Stimulated activated memory B cell treated with anti-CD40 and anti-IgM and Interleukin-4, amounts not matched to agents 10 μg/mL and 1 μg/mL and 100 μg/mL, for 72 hours (primary cell): ENCODE measurements around the gene HLA-DMB.
"Not testable (repeated sequence)": the region's sequence is repeated elsewhere in the genome, so short reads cannot be mapped to it uniquely, and the experiment has no call there.

Experiments
- ATAC-seq: fragments of 150-1000 bp; cut with Tn5 transposase; 2 replicates; pipeline ENCODE4 v1.10.0; 2021
- H3K27ac Mint-ChIP-seq: one replicate; pipeline ENCODE4 v1.8.0; 2022; ENCODE audit warnings: mild to moderate bottlenecking, mixed read lengths
- H3K27me3 Mint-ChIP-seq: one replicate; pipeline ENCODE4 v1.8.0; 2022; ENCODE audit warnings: mixed read lengths
- H3K36me3 Mint-ChIP-seq: one replicate; pipeline ENCODE4 v1.8.0; 2022; ENCODE audit warnings: mixed read lengths
- H3K4me1 Mint-ChIP-seq: one replicate; pipeline ENCODE4 v1.8.0; 2022; ENCODE audit warnings: mixed read lengths
- H3K4me3 Mint-ChIP-seq: one replicate; pipeline ENCODE4 v1.8.0; 2022; ENCODE audit warnings: mild to moderate bottlenecking, moderate library complexity, mixed read lengths
- H3K9me3 Mint-ChIP-seq: one replicate; pipeline ENCODE4 v1.8.0; 2022; ENCODE audit warnings: mixed read lengths

HLA-DMB gene

DNA sequence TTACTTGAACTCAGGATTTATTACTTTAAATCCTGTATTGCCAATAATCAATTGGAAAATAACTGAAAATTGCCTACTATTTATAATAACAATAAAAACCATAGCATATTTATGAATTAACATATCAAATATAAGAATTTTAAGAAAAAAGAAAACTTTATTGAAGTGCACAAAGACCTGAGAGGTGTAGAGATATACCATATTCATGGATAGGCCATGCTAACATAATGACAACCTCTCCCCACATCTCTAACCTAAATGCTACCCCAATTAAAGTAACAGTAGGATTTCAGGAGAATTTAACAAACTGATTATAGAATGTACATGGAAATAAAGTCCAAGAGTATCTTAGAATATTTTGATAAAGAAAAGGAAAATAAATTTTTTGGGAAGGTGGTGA, 5.1 kb upstream of the HLA-DMB start:
- ATAC-seq = no peak
- peaks cover 100% of the 10 kb centered on the region for H3K4me1 Mint-ChIP-seq
- peak overlapping the region; percentile 98 for H3K27ac Mint-ChIP-seq
- no peaks in the 10 kb centered on the region for H3K27me3 Mint-ChIP-seq
- H3K9me3 Mint-ChIP-seq = no peaks in the 10 kb centered on the region
- peaks cover 62% of the 10 kb centered on the region for H3K36me3 Mint-ChIP-seq
- H3K4me3 Mint-ChIP-seq = peak overlapping the region; percentile 92

DNA sequence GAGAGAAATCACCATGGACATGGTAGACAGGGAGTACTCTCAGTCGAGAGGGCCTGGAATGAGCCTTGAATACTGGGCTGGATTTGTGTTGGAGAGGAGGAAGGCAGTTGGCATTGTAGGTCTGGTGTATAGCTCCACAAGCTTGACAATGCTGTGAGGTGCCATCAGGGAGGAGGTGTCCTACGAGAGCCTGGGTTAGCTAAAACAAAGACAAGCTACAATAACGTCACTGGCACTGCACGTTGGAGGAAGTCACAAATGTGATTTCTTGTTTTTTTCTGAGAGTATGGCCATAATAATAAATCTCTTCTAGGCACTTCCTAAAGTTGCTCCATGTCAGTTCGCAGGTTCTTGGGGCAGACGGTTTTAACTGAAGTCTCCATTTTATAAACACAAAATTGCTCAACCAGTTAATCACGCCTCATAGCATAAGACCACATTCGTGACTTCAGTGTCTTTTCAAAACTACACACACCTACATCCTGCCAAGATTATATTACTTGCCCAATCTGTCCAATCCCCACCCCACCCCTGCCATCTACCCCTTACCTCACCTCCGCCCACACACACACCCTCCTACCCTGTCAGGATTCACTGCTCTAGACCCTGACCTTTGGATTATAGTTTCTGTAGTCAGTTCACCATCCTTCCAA, 4.4 kb upstream of the HLA-DMB start:
- H3K4me3 Mint-ChIP-seq = peak overlapping the region; percentile 92
- no peaks in the 10 kb centered on the region for H3K9me3 Mint-ChIP-seq
- peaks cover 93% of the 10 kb centered on the region for H3K4me1 Mint-ChIP-seq
- peak; percentile 71 for ATAC-seq
- H3K36me3 Mint-ChIP-seq = peaks cover 56% of the 10 kb centered on the region
- peak overlapping the region; percentile 98 for H3K27ac Mint-ChIP-seq
- H3K27me3 Mint-ChIP-seq = no peaks in the 10 kb centered on the region

DNA sequence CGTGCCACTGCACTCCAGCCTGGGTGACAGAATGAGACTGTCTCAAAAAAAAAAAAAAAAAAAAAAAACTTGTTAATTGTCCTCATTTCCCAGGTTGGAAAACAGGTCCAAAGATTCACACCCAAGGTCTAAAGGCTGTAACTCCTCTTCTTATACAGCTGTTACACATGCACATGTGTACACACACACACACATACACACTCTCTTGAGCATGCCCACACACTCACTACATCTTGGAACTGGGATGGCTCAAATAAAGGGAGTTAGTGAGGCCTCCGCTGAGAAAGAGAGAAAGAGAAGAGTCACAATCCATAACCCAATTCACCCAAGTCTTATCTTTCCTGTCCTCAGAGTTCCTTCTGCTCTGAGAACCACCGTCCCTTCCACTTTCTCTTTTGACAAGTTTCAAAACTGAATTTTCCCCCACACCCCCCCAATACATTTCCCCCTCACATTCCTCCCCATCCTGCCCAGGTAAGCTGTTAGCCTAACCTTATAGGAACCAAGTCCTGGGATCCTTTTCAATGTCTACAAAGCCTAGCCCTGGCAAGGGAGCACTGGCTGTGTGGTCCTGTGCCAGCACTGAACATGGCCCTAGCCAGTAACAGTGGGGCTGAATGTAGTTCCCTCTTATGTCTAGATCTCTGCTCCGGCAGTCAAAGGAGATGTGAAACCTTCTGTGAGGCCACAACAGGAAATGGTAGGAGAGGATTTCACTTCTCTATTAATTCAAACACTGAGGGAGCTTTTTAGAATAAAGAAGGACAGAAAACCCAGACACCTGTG, 3.2 kb upstream of the HLA-DMB start:
- no peaks in the 10 kb centered on the region for H3K9me3 Mint-ChIP-seq
- H3K27me3 Mint-ChIP-seq = no peaks in the 10 kb centered on the region
- H3K36me3 Mint-ChIP-seq = peaks cover 56% of the 10 kb centered on the region
- ATAC-seq = peak; percentile 79
- H3K4me1 Mint-ChIP-seq = peaks cover 82% of the 10 kb centered on the region
- peak overlapping the region; percentile 98 for H3K27ac Mint-ChIP-seq
- H3K4me3 Mint-ChIP-seq = peak overlapping the region; percentile 92

- H3K4me1 Mint-ChIP-seq = peaks cover 79% of the 10 kb centered on the region
Observed at GRCh38 chr6:32942555-32943123, 1.8 kb upstream of the HLA-DMB start.

DNA sequence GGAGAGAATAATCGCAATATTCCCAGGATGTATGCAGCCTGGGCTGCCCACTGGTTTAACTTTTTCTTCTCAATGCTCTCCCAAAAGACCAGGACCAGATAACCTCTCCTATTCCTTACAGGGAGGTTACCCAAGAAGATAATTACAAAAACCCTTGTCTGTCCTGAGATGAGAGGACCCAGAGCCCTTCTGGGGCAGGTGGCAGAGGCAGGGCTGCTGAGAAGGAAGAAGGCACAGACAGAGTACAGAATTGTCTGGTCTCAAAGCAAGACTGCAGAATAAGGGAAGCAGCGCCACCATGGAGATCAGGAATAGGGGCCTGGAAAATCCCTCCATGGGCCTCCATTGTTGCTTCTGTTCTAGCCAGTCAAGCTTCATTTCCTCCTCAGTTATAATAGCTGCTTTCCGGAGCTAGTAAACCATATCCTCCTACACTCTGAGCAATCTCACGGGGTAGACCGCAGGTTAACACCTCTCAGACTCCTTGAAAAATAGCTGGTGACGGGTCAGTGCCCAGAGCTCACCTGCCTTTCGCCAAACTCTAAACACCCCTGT, 463 bp upstream of the HLA-DMB start:
- H3K4me3 Mint-ChIP-seq = peak overlapping the region; percentile 94
- H3K4me1 Mint-ChIP-seq = peaks cover 79% of the 10 kb centered on the region
- ATAC-seq = peak; percentile 82
- H3K36me3 Mint-ChIP-seq = peaks cover 57% of the 10 kb centered on the region
- H3K27ac Mint-ChIP-seq = peak overlapping the region; percentile 98
- H3K9me3 Mint-ChIP-seq = no peaks in the 10 kb centered on the region
- H3K27me3 Mint-ChIP-seq = no peaks in the 10 kb centered on the region

More at GRCh38 chr6:32942555-32943123, 1.8 kb upstream of the HLA-DMB start:
- not testable (repeated sequence) for H3K27me3 Mint-ChIP-seq, ATAC-seq, H3K9me3 Mint-ChIP-seq
- Mint-ChIP-seq H3K27ac (peak overlapping the region; percentile 98), H3K4me3 (peak overlapping the region; percentile 92), H3K36me3 (peaks cover 57% of the 10 kb centered on the region)

- no peaks in the 10 kb centered on the region for H3K27me3 Mint-ChIP-seq
- H3K9me3 Mint-ChIP-seq = no peaks in the 10 kb centered on the region
- no peak for ATAC-seq
- H3K36me3 Mint-ChIP-seq = peaks cover 73% of the 10 kb centered on the region
- H3K4me1 Mint-ChIP-seq = peaks cover 77% of the 10 kb centered on the region
- H3K27ac Mint-ChIP-seq = peak overlapping the region; percentile 98
- H3K4me3 Mint-ChIP-seq = peak overlapping the region; percentile 85
Observed at GRCh38 chr6:32938494-32938893, 2.3 kb downstream of the HLA-DMB start.

DNA sequence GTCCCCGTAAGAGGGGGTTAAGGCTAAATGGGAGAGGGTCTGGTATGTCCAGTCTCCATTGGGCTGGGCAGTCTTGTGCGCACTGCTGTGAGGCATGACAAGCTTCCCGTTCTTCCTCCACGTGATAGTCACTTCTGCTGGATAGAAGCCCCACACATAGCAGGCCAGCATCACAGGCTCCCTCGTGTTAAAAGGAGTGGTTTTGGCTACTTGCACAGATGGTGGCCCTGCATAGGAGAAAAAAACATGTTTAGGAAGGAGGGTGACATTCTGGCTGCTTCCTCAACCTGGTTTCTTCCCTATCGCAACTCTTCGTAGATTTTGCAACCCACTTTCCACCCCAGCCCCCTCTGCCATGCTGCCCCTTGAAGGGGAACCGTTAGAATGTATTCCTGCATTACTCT, 3.6 kb downstream of the HLA-DMB start:
- H3K27ac Mint-ChIP-seq = peak overlapping the region; percentile 98
- H3K36me3 Mint-ChIP-seq = peaks cover 63% of the 10 kb centered on the region
- H3K9me3 Mint-ChIP-seq = no peaks in the 10 kb centered on the region
- H3K4me1 Mint-ChIP-seq = peaks cover 75% of the 10 kb centered on the region
- peak overlapping the region; percentile 85 for H3K4me3 Mint-ChIP-seq
- no peaks in the 10 kb centered on the region for H3K27me3 Mint-ChIP-seq
- ATAC-seq = no peak

DNA sequence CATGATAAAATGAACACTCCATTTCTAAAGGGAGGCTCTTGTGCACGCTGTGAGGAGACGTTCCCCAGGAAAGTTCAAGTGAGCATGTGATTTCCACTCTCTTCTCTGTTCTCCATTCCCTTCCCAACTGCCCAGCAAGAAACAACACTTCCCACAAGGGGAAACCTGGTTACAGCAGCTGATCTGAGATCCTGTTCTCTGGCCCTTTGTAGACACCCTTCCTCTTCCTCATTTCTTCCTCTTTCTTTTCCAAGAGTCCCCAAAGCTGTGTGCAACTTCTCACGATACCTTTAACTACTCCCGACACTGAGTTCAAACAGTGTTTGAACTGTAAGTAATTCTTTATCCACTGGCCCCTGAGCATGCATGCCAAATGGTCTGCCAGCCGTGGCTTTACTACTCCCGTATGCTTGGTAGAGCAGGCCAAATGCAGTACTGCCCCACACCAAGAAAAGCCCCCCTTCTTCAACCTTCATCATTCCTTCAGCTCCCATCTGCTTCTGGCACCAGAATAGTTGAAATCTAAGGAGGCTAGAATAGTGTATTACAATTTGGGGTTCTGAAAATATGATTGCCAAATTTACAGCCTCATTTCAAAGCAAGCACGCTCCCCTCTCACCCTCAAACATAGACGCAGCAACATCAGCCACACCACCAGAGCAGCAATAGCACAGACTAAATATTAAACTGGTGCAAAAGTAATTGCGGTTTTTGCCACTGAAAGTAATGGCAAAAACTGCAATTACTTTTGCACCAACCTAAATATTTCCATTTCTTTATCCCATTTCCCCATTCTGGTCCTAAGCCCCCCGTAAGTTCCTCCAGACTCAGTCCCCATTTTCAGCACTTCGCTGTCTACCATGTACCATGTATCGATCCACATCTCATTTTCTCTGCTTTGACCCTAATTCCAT, 4.3 kb downstream of the HLA-DMB start:
- H3K36me3 Mint-ChIP-seq = peaks cover 63% of the 10 kb centered on the region
- H3K4me1 Mint-ChIP-seq = peaks cover 70% of the 10 kb centered on the region
- ATAC-seq = no peak
- peak overlapping the region; percentile 85 for H3K4me3 Mint-ChIP-seq
- H3K27ac Mint-ChIP-seq = peak overlapping the region; percentile 98
- no peaks in the 10 kb centered on the region for H3K9me3 Mint-ChIP-seq
- no peaks in the 10 kb centered on the region for H3K27me3 Mint-ChIP-seq

DNA sequence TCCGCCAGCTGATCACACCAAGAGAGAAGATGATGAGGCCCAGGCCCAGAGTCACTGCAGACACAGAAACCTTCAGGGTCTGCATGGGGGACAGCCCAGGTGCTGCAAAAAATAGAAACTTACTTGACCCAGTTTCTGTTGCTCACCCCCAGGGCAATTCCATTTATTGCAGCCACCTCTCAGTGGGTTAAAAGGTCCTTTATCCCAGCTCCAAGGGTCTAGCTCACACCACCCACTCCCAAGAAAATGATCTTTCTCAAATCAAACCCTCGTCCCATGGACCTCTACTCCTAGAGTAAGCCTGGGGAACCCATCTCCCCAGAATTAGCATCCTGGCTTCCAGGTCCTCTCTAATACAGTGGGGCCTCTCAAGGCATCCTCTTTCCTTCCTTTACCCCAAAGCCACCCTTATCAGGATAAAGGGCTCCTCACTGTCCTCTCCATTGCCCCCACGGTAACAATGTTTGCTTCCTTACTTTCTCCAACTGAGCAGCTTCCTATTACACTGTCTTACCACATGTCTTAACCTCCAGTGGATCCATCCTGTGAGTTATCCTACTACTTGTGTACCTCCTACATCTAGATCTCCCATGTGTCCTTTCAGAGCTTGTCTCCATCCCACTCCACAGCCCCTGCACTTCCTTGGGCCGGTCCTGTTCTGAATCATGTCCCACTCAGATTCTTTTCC, 5.1 kb downstream of the HLA-DMB start:
- Mint-ChIP-seq H3K27ac (peak overlapping the region; percentile 98), H3K27me3 (no peaks in the 10 kb centered on the region), H3K9me3 (no peaks in the 10 kb centered on the region), H3K4me3 (peak overlapping the region; percentile 42), H3K36me3 (peaks cover 63% of the 10 kb centered on the region), H3K4me1 (peaks cover 72% of the 10 kb centered on the region)
- ATAC-seq = no peak

DNA sequence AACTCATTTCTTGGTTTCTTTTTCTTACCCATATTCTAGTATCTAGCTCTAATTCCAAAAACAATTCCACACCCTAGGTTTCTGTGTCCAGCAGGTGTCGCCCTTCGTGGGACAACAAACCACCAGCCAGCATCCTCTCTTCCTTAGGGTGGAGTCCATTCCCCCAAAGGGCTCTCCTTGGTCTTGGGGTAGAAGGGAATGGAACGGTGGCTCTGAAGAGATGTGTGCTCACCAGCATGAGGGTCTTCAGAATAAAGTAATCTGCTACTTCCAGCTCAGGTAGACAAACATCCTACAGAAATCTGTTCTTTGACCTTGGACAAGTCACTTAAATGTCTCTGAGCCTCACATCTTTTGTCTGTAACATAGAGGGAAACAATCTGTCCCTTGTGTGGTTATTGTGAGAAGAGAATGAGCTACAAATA, 7.2 kb downstream of the HLA-DMB start:
- Mint-ChIP-seq H3K27ac (peak overlapping the region; percentile 32), H3K9me3 (no peaks in the 10 kb centered on the region), H3K36me3 (peaks cover 53% of the 10 kb centered on the region), H3K4me3 (peak overlapping the region; percentile 27), H3K4me1 (peaks cover 87% of the 10 kb centered on the region), H3K27me3 (no peaks in the 10 kb centered on the region)
- ATAC-seq = peak; percentile 47

- Mint-ChIP-seq H3K4me3 (no peak overlapping the region), H3K27me3 (no peaks in the 10 kb centered on the region), H3K27ac (peak overlapping the region; percentile 9), H3K36me3 (peaks cover 39% of the 10 kb centered on the region), H3K4me1 (peaks cover 73% of the 10 kb centered on the region), H3K9me3 (no peaks in the 10 kb centered on the region)
- ATAC-seq = no peak
Observed at GRCh38 chr6:32932132-32932868, 8.5 kb downstream of the HLA-DMB start.

DNA sequence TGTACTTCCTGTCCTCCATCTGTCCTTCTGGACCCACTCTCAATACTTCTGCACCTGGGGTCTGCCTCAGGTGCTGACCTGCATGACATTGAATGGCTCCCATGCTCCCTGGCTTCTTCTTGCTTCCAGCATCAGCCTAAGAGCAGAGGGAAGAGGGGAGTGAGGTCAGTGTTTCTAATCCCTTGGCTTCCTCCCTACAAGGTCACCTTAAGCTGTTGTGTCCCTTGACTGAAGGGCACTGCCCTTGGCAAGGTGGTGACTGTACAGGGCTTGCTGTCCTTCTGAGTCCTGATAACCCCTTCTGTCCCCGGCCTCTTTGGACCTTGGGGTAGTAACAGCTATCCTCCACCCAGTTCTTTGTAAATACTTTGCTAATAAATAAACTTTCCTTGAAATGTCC, 9.6 kb downstream of the HLA-DMB start:
- Mint-ChIP-seq H3K4me3 (no peak overlapping the region), H3K9me3 (no peaks in the 10 kb centered on the region), H3K27ac (peak overlapping the region; percentile 9), H3K27me3 (no peaks in the 10 kb centered on the region), H3K36me3 (peaks cover 28% of the 10 kb centered on the region), H3K4me1 (peaks cover 63% of the 10 kb centered on the region)
- no peak for ATAC-seq

- peak overlapping the region; percentile 86 for H3K27ac Mint-ChIP-seq
- no peak for ATAC-seq
- no peaks in the 10 kb centered on the region for H3K9me3 Mint-ChIP-seq
- H3K4me3 Mint-ChIP-seq = no peak overlapping the region
- peaks cover 6% of the 10 kb centered on the region for H3K36me3 Mint-ChIP-seq
- H3K4me1 Mint-ChIP-seq = peaks cover 53% of the 10 kb centered on the region
- no peaks in the 10 kb centered on the region for H3K27me3 Mint-ChIP-seq
Observed at GRCh38 chr6:32922083-32922482, 18.7 kb downstream of the HLA-DMB start.
